GM18517 (cell line): Measurements from ENCODE around the gene GAPT.

Experiments
- ATAC-seq: cut with Tn5 transposase; IDR thresholded peaks from one replicate; pipeline ENCODE4 v1.9.1; 2021; ENCODE audit warnings: mild to moderate bottlenecking, moderate library complexity; ENCODE audit not compliant: unreplicated experiment

GAPT gene

DNA sequence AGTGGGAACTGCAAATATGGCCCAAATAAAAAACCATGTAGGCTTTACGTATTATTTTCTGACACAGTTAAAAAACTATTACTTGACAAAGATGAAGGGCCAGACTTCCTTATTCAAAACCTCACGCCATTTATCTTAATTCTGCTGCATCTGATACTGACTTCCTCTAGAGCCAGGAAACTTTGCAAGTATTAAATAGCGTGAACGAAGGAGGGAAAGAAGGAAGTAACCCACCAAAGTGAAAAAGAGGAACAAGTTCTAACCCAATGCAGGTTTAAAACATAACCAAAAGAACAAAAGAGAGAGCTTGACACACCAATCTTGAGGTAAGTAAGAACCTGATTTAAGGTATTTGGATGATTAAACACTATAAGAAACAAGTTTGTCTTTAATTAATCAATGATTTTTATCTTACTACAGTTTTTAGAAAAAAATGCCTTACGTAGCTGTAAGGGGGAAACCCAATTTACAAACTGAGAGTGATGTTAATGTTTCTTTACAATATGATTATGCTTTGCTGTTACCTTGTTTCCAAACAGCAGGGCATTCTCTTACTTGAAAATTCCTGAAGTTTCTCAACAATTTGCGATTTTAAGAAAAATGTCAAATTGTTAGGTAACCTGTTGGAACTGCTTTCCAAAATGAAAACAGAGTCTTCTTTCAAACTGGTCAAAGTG lies at the start of gene GAPT:
TSS of gene GAPT (plus strand) at position 220 of the 677 bp plus-strand sequence. CDS start 3,102 bp downstream, outside the sequence.
- ATAC-seq = peak; percentile 81

DNA sequence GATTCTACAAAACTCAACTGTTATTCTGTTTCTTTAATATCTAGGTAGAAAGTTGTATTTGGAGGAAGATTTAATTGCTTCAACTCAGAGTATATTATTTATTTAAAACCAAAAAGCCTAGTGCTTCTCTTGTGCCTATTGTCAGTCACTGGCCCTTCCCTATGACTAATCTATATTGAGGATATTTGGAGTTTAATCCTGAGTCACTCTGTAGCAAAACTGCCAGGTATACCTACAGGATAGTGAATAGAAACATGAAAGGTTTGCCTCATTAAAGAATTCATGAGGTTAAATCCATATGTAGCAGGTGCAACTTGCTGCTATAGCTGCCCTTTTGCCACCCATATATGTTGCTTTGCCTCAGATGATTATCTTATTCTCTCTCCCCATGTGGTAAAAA lies 46.4 kb upstream of the GAPT start:
- ATAC-seq = no peak

DNA sequence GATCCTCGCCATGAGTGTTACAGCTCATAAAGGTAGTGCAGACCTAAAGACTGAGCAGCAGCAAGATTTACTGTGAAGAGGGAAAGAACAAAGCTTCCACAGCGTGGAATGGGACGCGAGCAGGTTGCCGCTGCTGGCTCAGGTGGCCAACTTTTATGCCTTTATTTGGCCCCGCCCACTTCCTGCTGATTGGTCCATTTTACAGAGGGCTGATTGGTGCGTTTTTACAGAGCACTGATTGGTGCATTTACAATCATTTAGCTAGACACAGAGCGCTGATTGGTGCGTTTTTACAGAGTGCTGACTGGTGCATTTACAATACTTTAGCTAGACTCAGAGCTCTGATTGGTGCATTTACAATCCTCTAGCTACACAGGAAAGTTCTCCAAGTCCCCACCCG lies 45.2 kb upstream of the GAPT start:
- ATAC-seq = no peak

DNA sequence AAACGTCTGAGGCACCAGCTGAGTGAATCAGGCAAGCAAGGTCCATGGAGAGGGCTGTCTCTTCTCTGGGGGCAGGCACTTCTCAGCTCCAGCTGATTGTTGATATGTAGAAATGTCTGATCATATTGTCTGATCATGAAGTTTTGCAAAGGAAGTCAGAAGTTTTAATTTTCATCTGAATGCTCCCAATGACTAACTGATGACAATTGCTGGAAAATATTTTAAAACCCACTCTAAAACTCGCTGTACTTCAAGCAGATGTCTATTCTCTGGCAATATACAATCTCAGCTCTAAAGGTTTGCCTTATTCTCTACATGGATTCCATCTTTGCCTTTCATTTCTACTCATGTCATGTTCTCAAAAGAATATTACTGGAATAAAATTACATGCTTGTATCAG lies 44.0 kb upstream of the GAPT start:
- ATAC-seq = no peak

DNA sequence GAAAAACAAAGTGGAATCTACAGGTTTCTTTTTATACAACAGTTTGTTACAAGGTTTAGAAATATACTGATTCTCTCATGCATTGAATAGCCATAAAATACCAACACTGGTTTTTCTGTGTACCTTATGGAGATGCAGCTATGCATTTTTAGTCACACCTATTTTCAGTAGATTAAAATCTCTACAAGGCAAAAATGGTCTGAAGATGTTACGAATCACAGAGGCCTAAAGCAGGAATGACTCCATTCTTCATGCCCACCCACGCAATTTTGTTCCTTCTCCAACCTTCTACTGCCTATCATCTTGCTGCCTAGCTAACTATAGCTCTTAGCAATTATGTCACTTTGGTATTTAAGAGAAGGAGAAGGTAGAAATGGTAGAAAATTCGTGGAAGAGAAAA lies 41.2 kb upstream of the GAPT start:
- no peak for ATAC-seq

DNA sequence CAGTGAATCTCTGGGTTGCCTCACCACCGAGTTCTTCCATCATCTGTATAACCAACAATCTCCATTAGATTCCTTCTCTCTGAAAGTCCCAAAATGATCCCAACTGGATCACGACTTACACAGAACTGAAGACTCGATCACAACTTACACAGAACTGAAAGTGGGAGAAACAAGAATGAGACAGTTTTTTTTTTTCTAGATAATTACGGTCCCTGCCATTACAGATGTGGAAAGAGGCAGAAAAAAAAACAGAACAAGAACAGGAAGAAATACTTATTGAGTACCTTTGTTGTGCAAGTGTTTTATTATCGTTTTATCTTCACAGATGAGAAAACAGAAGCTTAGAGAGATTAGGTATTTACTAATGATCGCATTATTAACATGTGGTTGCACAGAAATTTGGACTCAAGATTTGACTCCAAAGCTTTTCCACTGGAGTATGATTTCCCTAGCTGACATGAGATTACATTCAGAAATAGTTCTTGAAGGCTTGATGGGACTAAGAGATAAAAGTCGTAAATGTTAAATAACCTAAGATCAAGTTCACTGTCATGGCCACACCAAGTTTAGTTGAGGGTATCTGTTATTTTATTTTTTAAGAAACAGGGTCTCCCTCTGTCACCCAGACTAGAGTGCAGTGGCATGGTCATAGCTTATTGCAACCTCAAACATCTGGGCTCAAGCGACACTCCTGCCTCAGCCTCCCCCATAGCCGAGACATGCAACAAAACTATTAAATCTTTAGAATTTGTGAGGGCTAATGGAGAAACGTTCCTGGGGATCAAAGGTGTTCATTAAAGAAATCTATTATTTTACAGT lies 40.2 kb upstream of the GAPT start:
- ATAC-seq = no peak

DNA sequence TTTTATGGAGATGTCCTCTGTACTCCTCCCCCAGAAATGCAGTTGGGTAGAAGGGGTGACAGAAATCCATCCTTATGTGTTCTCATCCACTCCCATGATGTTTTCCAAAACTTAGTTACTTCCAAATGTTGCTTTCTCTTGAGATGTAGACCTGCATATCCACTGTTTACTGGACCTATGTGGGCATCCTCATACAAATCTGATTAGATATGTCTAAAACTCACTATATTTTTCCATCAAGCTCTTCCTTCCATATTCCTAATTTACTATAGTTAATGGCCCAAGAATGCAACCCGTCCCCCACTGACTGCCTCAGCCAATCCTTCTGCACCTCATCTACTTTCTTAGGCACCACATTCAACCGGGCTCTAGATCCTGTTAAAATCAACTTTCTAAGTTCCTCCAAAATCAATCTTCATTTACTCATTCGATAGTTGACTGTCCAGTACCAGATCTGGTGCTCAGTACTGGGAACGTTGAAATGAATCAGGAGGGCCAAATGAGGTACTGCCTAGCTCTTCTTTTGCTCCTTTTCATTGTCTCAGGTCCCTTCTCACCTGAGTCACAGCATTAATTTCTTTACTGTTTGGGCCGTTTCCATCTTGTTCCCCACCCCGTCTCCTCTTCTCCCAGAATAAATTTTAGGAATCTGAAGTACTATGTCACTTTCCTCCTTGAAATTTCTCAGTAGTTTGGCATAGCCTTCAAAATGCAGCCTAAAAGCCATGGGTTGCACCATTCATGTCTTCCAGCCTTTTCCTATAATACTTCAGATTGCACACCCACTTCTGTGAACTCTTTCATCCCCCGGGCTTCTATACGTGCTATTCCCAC lies 39.3 kb upstream of the GAPT start:
- ATAC-seq = no peak

DNA sequence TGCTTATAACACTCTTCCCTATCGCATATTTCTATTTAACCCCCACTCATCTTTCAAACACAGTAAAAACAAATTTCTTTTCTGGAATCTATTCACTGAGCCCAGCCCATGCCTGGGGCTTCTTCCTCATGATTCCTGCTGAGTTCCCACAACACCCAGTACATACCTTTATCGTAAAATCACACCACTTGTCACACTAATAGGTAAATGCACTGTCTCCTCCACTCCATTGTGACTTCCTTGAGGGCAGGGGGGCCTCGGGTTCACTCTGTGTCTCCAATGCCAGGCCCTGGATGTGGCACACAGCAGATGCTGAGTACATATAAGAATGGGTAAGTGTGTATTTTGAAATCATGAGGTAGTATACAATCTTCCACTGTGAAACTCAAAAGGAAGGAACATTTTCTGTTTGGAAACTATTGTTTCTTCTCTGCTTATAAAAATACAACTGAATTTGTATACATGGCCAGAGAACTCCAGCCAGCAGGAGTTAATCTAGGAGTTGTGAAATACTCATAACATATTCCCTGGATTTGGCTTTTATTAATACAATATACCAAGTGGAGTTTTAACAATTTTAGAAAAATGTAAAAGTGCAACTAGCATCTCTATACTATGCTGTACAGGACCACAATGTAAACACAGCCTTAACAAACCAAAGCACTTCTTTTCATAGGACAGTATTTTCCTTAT lies 38.5 kb upstream of the GAPT start:
- ATAC-seq = no peak

DNA sequence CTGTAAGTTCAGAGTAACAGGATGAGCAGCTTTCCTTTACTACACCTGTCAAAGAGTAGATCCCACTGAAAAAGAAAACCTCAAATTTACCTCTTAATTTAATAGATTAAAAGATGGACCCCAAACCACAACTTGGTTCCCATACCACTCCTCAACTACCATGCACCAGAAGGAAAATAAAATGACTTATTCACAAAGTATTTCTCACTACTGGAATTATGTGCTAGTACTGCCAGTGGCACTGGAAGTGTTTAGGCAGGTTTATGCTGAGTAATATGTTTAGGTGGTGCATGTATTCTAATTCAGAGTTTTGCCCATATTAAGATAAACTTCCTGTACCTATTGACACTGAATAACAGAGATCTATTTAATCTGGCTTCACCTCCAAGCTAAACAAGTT lies 37.9 kb upstream of the GAPT start:
- no peak for ATAC-seq

DNA sequence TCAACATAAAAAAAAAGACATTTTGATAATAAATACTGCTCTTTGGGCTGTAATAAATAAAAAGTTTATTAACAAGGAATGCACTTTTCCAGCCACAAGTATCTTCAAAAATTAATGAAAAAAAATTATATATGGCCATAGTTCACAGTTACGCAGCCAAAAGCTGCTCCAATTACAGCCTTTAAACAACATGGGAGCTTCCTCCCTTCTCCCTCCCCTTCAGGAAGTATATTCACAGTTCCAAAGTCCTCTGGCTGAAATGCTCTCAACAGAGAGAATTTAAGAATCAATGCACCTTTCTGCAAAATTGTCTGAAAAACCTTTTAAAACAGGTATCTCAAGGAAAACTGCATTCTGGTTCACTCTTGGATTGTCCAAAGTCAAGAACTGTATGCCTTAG lies 37.2 kb upstream of the GAPT start:
- no peak for ATAC-seq

DNA sequence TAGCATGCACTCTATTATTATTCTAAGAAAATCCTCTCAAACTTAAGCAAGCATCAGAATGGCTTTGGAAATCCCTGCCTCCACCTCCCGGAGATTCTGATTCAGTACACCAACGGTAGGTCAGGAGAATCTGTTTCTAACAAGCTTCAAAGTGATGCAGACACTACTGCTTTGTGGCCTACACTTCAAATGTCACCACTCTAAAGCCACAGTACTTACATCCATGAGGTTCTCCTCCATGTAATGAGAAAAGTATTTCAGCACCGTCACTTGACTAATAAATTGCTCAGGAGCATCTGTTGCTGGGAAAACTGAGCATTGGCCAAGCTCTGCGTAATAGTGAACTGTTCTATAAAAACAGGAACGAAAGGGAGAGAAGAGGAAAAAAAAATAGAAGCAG lies 36.2 kb upstream of the GAPT start:
- ATAC-seq = no peak

DNA sequence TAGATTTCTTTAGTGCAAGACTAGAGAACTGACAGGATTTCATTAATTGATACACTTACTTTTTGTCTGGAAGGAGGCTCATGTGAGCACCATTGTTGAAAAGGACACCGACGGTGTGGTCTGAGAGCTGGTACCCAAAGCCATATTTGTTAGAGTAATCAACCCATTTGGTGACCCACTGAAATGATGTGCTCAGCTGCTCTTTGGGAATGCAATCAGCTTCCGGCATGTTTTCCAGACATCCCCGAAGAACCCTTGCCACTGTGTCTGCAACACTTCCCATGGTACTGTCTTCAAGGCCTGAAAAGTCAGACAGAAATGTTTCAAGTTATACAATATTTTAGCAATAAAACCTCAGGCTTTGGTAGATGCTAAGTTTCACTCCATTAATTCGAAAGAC lies 35.8 kb upstream of the GAPT start:
- ATAC-seq = no peak

DNA sequence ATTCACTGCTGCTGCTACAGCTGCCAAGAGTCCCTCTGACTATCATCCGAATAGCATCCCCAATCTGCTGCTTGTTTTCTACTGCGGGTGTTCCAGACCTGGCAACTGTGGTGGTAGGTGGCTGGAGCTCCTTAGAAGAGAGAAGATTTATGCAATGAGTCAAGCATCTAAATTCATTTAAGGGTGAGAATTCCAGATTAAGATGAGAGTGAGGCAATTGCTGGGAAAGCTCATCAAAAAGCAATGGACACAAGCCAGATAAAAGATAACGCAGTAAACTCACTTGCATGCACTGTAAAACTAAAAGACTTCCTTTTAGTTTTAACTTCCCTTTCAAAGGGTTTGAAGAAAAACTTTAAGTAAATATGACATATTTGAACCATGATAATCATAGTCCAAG lies 35.2 kb upstream of the GAPT start:
- no peak for ATAC-seq

DNA sequence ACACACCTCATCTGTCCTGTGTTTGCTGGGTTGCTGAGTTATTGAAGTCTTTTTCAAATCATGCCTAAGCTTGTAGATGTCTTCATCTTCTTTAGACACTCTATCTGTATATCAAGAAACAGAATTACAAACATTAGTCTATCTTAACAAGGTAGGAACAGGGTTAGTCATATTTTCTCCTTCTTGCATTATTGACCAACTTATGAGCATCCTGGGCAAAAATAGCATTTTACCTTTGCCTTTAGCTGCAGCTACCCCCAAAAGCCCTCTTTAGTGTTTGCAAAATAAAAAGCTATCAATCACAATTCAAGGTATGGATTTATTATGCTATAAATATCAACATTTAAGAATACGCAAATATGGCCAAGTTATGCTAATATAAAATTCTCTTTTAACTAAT lies 34.7 kb upstream of the GAPT start:
- ATAC-seq = no peak

DNA sequence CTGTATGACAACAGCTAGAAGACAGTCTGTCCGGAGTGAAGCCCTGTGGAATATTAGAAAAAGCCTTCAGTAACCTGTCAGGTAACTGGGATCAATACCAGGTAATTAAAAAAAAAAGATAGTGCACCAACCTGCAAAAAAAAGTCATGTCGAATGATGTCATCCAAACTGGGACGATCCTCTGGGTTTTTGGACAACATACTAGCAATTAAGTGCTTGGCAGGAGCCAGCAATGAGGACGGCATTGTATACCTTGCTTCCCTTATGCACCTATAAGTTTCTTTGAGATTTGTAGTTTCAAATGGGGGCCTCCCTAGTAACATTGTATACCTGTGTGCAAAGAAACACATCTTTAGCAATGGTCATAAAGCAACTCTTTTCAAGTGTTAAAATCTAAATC lies 34.2 kb upstream of the GAPT start:
- no peak for ATAC-seq

DNA sequence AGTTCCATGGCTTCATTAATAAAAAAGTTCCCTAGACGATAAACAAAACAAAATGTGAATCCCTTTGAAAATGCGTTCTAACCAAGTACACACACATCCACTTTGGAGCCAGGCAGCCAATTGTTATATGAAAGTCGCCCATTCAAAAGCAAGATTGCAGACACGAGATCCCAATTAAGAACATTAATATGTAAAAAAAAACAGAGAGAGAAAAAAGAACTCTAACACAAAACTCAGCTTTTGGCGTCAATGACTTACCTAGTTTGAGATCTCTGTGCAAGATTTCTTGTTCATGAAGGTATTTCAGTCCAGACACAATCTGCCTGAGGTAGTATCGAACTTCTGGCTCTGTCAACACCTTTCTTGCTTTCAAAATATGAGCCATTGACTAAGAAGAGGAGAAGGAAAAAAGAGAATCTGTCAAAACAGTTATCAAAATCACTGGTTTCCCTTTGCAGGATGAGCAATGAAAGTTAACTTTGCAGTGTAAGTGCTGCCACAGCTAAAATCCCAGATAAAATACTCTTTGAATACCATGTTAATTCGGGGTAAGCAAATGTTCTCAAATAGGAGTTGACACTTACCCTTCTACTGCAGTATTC lies 33.0 kb upstream of the GAPT start:
- ATAC-seq = no peak

DNA sequence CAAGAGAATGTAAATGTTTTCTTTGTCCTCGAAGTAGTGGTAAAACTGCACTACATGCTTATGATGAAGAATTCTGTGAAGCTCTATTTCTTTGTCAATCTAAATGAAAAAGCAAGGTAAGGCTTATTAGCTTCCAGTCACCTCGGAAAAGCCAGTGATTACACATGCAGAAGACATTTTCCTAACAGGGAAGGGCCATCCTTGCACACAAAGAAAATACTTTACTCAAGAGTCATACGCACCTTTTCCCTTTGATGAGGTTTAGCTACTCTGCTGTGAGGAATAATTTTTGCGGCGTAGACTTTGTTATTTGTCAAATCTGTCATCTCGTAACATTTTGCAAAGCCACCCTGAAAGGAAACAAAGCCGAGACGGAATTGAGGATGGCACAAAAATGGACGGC lies 32.5 kb upstream of the GAPT start:
- ATAC-seq = no peak

DNA sequence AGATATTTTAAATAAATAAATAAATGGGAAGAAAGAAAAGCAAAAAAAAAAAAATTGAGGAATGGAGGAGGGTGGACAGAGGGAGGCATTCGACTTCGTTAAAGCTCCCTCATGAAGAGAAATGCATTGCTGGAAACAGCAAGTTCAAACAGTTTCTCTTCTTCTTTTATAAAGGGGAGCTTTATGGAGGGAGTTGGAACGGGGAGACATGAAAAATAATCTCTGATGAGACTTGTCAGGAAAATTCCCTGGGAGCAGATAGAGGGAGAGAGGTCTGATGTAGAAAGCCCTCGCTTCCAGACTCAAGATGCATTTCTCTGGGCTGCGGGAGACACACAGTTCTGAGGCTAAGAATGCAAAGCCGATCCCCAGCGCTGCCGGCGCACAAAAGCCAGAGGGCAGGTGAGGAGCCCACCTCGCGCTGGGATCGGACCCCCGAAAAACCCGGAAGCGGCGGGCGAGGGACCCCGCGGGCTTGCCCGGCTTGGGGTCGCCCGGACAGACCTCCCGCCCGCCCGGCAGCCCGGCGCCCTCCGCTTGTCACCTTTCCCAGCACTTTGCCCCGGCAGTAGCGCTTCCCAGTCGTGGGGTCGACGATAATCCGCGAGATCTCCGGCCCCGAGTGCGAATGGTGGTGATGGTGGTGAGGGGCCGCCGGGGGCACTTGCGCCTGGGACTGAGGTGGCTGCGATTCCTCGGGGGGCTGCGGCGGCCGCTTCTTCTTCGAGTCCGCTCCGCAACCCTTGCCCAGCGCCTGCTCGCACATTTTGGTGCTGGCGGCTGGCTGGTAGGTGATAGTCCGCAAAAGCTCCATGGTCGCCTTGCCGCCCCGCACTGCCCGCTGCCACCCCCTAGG lies 31.9 kb upstream of the GAPT start:
- ATAC-seq = no peak

DNA sequence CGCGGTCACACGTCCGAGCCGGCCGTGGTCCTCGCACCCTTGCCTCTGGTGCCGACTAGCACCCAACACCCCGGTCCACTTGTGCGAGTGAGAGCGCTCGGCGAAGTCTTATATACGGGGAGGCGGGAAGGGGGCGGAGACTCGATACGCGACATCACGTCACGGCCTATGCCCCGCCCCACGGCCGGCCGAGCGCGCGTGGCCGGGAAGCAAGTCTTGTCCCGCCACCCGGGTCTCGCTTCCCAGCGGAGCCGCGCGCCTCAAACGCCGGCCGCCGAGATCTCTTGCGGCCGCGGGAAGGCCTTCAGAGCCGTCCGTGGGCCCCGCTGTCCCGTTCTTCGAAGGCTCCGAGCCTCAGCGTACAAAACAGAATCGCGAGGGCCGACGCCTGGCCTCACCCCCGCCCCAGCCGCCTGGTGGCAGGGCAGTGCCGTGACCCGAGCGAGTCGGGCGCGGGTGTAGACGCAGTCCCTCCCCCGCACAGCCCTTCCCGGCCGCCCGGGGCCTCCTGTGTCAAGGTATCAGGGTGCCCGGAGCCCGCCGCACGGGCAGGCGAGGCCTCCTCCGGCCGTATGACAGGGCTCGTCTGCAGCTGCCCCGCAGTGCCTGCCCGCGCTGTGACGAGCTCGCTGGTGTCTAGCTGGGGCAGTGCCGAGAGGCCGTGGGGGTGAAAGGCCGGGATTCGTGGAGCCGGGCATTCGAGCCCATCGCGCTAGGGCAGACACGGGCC lies 31.1 kb upstream of the GAPT start, which contains the start of gene PLK2:
TSS of gene PLK2 (minus strand) at position 85 of the 730 bp plus-strand sequence. CDS start 127 bp downstream, outside the sequence.
- peak; percentile 67 for ATAC-seq
